Activated T-cell treated with anti-CD3 and anti-CD28 coated beads for 4 hours (primary cell): ENCODE measurements around the gene ERBB3.

Experiments used
- DNase-seq: peaks from one replicate; pipeline ENCODE4 v3.0.0-alpha.2; 2020

ERBB3 gene

DNA sequence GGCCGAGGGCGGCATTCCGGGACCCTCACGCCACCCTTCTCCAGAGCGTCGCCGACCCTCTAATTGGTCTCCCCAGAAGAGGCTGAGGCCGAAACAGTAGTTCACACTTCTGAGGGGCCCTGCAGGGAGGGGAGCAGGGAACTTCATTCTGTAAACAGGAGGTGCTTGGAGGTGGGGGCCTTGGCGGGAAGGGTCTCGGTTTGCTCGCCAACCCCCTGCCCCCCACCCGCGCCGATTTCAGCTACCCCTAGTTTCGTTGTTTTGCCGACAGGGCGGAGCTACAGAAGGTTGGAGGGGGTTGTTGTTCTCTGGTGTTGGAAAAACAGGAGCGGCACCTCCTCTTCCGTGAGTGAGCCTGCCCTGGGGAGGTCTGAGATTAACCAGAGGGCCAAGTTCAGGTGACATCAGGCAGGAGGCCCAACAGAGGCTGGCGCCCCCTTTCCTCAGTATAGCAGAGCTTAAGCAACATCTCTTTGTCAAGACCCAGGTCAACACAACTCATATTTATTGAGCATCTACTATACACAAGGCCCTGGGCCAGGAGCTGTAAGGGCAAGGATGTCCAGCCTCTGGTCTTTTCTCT is 682 bp downstream of the ERBB3 start:
- DNase-seq, result no peak

DNA sequence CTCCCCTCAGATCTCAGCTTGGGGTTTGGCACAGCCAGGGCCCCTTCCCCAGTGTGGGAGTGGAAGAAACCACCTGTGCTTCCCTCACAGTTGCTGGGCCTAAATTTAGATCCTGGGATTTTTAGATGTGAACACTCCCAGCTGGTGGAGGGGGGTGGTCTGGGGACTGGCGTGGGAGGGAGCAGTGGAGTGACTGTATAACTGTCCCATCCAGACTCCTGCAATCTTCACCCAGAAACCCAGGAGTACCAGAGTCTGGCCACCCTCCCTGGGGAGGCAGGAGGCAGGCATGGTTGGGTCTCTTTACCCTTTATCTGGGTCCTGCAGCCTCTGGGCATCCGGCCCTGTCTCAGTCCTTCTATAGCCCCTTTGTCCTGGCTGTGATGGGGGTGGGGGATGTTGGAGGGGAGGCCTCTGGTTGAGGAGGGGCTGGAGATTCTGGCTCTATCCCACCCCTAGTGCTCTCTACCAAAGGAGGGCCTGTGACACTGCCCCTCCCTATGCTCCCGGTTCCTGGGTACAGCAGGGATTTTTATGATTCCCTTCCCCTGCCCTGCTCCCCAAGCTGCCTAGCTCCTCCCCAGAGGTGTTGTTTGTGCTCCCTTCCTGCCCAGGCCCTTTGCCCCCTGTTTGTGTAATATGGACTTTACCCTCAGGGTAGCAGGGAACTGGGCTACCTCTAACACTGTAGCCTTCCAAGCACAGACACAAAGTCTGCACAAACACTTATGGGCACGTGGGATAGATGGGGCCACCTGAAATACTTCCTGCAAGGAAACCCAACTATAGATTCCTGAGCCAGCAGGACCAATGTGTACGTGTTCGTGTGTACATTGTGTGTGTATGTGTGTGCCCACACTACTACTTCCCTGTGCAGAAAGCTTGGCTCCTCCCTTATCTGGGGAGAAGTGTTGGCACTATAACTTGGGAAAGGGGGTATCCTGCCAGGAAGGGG is 1.7 kb downstream of the ERBB3 start:
- DNase-seq, result no peak

GRCh38 chr12:56082382-56082781 is 2.4 kb downstream of the ERBB3 start:
- DNase-seq, result no peak

DNA sequence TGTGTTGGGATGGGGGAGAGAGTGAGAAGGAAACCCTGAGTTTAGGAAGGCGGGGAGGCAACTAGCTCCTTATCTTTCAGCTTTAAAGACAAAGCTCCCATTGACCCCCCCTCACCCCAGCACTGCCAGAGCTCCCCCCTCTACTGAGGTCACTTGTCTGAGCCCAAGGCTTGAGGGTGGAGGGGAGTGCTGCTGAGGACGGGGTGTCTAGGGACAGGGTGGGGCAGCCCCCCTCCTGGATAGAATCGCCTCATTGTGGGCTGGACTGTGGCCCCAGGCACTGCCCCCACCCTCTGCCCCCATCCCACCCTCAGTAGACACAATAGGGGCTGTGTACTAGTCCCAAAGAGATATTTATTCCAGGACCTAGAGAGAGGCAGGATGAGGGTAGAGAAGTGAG is 3.0 kb downstream of the ERBB3 start:
- no peak for DNase-seq

DNA sequence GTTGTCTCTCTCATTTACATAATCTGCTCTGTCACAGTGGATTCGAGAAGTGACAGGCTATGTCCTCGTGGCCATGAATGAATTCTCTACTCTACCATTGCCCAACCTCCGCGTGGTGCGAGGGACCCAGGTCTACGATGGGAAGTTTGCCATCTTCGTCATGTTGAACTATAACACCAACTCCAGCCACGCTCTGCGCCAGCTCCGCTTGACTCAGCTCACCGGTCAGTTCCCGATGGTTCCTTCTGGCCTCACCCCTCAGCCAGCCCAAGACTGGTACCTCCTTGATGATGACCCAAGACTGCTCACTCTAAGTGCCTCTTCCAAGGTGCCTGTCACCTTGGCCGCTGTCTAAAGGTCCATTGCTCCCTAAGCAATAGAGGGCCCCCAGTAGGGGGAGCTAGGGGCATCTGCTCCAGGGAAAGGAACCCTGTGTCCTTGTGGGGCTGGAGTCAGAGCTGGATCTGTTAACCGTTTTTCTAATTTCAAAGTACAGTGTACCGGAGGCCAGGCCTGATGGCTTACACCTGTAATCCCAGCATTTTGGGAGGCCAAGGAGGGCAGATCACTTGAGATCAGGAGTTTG is 5.1 kb downstream of the ERBB3 start:
- no peak for DNase-seq

DNA sequence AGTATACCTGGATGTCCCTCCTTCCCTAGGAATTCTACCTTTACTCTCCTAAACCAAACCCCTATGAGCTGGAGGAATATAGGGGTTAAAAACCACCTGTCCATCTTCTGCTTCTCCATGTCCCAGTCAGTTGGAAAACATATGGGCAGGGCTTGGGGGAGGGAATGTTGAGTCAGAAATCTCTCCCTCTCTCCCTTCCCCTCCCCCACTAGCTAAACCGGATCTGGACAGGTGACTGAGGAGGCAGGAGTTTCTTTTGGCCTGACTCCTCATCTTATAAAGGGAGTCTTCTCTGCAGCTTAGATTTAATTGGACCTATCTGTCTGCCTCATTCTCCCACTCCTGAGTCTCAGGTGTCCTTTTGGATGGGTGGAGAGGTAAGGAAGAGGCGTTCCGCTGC is 6.1 kb downstream of the ERBB3 start:
- DNase-seq, result no peak

DNA sequence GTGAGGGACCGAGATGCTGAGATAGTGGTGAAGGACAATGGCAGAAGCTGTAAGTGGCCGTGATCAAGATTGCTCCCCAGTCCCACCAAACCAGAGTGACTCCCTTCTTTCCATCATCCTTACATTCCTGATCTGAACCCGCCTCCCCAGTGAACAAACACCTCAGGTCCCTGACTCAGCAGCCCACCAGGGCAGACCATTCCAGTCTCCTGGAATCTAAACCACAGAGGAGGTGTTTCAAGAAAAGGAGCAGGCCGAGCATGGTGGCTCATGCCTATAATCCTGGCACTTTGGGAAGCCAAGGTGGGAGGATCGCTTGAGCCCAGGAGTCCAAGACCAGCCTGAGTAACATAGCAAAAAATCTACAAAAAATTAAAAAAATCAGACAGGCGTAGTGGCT is 6.6 kb downstream of the ERBB3 start:
- DNase-seq, result no peak

- DNase-seq, result no peak
Observed at GRCh38 chr12:56087220-56087619, 7.3 kb downstream of the ERBB3 start.

GRCh38 chr12:56097738-56098137 is 17.8 kb downstream of the ERBB3 start:
- no peak for DNase-seq

DNA sequence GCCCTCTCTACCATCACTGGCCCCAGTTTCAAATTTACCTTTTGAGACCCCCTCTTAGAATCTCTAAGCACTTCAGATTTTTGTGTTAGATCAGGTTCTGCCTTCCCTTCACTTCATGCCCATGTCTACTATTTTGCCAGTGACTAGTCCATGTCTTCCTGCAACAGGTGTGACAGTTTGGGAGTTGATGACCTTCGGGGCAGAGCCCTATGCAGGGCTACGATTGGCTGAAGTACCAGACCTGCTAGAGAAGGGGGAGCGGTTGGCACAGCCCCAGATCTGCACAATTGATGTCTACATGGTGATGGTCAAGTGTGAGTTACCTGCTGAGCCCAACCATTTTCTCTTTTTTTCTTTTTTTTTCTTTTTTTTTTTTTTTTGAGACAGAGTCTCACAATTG is 18.6 kb downstream of the ERBB3 start:
- DNase-seq, result no peak

- DNase-seq, result no peak
Observed at GRCh38 chr12:56099787-56100186, 19.8 kb downstream of the ERBB3 start.

DNA sequence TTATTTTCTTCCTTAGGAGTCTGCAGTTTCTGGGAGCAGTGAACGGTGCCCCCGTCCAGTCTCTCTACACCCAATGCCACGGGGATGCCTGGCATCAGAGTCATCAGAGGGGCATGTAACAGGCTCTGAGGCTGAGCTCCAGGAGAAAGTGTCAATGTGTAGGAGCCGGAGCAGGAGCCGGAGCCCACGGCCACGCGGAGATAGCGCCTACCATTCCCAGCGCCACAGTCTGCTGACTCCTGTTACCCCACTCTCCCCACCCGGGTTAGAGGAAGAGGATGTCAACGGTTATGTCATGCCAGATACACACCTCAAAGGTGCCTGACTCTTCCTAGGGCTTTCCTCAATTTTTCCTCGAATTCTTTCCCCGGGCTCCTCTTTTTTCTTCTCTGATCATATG is 21.1 kb downstream of the ERBB3 start:
- DNase-seq, result no peak

DNA sequence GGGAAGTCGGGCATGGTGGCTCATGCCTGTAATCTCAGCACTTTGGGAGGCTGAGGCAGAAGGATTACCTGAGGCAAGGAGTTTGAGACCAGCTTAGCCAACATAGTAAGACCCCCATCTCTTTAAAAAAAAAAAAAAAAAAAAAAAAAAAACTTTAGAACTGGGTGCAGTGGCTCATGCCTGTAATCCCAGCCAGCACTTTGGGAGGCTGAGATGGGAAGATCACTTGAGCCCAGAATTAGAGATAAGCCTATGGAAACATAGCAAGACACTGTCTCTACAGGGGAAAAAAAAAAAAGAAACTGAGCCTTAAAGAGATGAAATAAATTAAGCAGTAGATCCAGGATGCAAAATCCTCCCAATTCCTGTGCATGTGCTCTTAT is 22.7 kb downstream of the ERBB3 start:
- no peak for DNase-seq

DNA sequence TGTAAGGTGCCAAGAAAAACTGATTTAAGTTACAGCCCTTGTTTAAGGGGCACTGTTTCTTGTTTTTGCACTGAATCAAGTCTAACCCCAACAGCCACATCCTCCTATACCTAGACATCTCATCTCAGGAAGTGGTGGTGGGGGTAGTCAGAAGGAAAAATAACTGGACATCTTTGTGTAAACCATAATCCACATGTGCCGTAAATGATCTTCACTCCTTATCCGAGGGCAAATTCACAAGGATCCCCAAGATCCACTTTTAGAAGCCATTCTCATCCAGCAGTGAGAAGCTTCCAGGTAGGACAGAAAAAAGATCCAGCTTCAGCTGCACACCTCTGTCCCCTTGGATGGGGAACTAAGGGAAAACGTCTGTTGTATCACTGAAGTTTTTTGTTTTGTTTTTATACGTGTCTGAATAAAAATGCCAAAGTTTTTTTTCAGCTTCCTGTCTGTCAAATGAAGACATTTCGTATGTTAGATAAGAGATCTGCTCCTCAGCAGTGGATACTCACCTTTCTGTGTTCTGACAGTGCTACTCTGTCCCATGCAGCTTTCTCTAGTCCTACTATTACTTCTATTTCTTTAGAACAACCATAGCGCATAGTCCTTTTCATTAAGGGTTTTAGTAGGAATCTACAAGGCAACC is 23.2 kb downstream of the ERBB3 start:
- no peak for DNase-seq

GRCh38 chr12:56103823-56104108 is 23.8 kb downstream of the ERBB3 start:
- no peak for DNase-seq

GRCh38 chr12:56104109-56104814 is 24.3 kb downstream of the ERBB3 start, which contains the start of gene PA2G4:
PA2G4 (plus strand) TSS chr12:56104559; CDS start chr12:56104738, 179 bp downstream.
- peak; percentile 94 for DNase-seq

DNA sequence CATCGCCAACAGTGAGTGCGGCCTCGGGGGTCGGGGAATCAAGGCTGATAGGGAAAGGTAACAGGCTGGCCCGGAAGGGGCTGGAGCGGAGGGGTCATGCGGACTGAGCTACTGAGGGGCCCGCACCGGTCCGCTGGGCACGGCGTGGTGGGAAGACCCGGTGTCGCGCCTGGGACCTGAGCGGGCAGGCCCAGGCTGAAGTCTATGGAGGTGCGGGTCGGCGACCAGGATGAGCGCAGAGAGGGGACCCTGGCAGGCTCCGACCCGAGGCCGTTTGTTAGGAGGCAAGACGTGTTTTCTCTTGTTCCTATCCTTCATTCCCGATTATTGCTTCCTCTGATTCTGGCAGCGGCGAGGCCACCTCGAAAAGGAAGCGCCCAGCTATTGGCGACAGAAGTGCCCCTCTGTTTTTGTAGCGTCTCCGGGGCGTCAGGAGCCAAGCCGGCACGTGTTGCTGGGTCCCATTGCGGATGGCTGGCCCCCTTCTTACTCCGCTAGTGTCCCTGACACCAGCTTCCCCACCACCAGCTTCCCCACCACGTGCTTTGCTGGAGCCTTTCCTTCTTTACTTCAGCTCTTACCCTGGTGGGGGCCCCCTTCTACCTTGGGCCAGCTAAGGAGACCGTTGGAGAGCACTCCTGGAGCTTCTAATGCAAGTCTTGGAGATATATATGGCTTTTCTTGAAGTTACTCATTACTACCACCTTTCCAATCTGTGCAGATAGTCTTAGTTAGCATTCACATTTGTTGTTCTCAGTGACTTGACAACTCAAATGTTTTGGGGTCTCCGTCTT is 25.0 kb downstream of the ERBB3 start:
- DNase-seq, result no peak

- no peak for DNase-seq
Observed at GRCh38 chr12:56105609-56105902, 25.6 kb downstream of the ERBB3 start.

GRCh38 chr12:56107242-56107641 is 27.3 kb downstream of the ERBB3 start:
- DNase-seq, result no peak

DNA sequence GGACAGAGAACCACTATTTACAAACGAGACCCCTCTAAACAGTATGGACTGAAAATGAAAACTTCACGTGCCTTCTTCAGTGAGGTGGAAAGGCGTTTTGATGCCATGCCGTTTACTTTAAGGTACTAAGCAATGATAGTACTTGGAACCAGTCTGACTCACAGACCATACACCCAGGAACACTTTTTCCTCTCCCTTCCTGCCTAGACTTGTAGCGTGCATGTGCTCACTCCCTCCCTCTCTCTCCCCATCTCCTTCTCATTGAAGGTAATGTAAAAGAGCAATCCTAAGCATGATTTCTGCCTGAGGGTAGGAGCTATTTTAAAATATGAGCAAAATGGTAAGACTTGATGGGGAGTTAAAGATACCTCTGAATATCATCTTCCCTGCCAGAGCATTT is 30.6 kb downstream of the ERBB3 start:
- no peak for DNase-seq

GRCh38 chr12:56114084-56114483 is 34.1 kb downstream of the ERBB3 start:
- DNase-seq, result no peak

- no peak for DNase-seq
Observed at GRCh38 chr12:56115329-56115728, 35.4 kb downstream of the ERBB3 start.
